H1 (cell line): ENCODE measurements around the gene PEX26. TPM values are rescaled to one million over a fixed set of nuclear protein-coding genes. Genes with fewer than 3 reads are reported as not detected.

Source experiments
- CTCF ChIA-PET: fragments of 300-600 bp; sonication (Branson Sonifier 250); formaldehyde crosslinking; loops from one replicate; lab custom pipeline; 2021; ENCODE audit not compliant: partially characterized antibody; lab: Charles Lee
- POLR2A ChIA-PET: fragments of 300-600 bp; sonication (Branson Sonifier 250); formaldehyde crosslinking; loops from one replicate; lab custom pipeline; 2021; ENCODE audit warnings: inconsistent platforms; ENCODE audit not compliant: partially characterized antibody; lab: Charles Lee
- DNase-seq, 2 experiments: peaks; one replicate each; pipeline versions ENCODE4 v3.0.0 to v3.0.0-alpha.2; 2010 to 2022; ENCODE audit warnings: low spot score in 2 of 2, low read depth in 1 of 2, mixed read lengths in 1 of 2
- FAIRE-seq: peaks from 2 replicates; lab custom pipeline; 2011; peaks lifted over from hg19 to GRCh38; lab: Jason Lieb, UNC
- H2AFZ ChIP-seq: 2 replicates; pipeline ENCODE4 v1.8.1; 2012; ENCODE audit warnings: low read length, inconsistent platforms
- H2AK5ac ChIP-seq: 2 replicates; pipeline ENCODE4 v1.6.1; 2013; ENCODE audit warnings: low read depth, low read length
- H2BK120ac ChIP-seq: replicated peaks from 2 replicates; pipeline ENCODE3; 2013; ENCODE audit warnings: low read depth, low read length, inconsistent platforms
- H2BK12ac ChIP-seq: 2 replicates; pipeline ENCODE4 v1.6.1; 2013; ENCODE audit warnings: low read depth, low read length
- H2BK15ac ChIP-seq: 2 replicates; pipeline ENCODE4 v1.6.1; 2013; ENCODE audit warnings: low read length
- H2BK20ac ChIP-seq: 2 replicates; pipeline ENCODE4 v1.6.1; 2013; ENCODE audit warnings: low read length
- H2BK5ac ChIP-seq: 2 replicates; pipeline ENCODE4 v1.6.1; 2013; ENCODE audit warnings: low read depth, low read length
- H3K14ac ChIP-seq: 2 replicates; pipeline ENCODE4 v1.6.1; 2013; ENCODE audit warnings: inconsistent platforms; ENCODE audit not compliant: insufficient read length
- H3K18ac ChIP-seq: 2 replicates; pipeline ENCODE4 v1.6.1; 2013; ENCODE audit warnings: low read length; ENCODE audit errors: extremely low read depth
- H3K23ac ChIP-seq: 2 replicates; pipeline ENCODE4 v1.6.1; 2013; ENCODE audit warnings: inconsistent platforms; ENCODE audit not compliant: insufficient read length
- H3K23me2 ChIP-seq: 2 replicates; pipeline ENCODE4 v1.6.1; 2013; ENCODE audit warnings: low read depth, low read length
- H3K27ac ChIP-seq: 2 replicates; pipeline ENCODE4 v1.6.1; 2011; ENCODE audit warnings: low read depth, low read length, inconsistent platforms
- H3K27me3 ChIP-seq, 4 experiments: replicated peaks in 1 of 4; 1 replicate in 1 of 4; 2 replicates in 3 of 4; pipeline versions ENCODE4 v1.6.1 to v1.8.1; 2011 to 2013; ENCODE audit warnings: low read length in 3 of 4, mild to moderate bottlenecking in 3 of 4, inconsistent platforms in 2 of 4, mixed read lengths in 2 of 4, moderate library complexity in 1 of 4; ENCODE audit not compliant: control insufficient read depth in 3 of 4, insufficient read depth in 3 of 4; ENCODE audit errors: extremely low read depth in 1 of 4
- H3K36me3 ChIP-seq, 4 experiments: 2 replicates each; pipeline versions ENCODE4 v1.6.1 to v1.8.1; 2011 to 2013; ENCODE audit warnings: mild to moderate bottlenecking in 4 of 4, low read length in 3 of 4, moderate library complexity in 2 of 4, control low read depth in 1 of 4, inconsistent platforms in 1 of 4; ENCODE audit not compliant: insufficient read depth in 4 of 4, control insufficient read depth in 2 of 4
- H3K4ac ChIP-seq: replicated peaks from 2 replicates; pipeline ENCODE3; 2013; ENCODE audit warnings: low read length, low read depth, mixed read lengths, inconsistent platforms; ENCODE audit not compliant: insufficient read length
- H3K4me1 ChIP-seq, 4 experiments: replicated peaks in 1 of 4; 1 replicate in 1 of 4; 2 replicates in 3 of 4; pipeline versions ENCODE4 v1.6.1 to v1.8.1; 2011 to 2013; ENCODE audit warnings: low read length in 3 of 4, inconsistent platforms in 2 of 4, mixed read lengths in 1 of 4; ENCODE audit not compliant: insufficient read depth in 4 of 4, control insufficient read depth in 3 of 4
- H3K4me2 ChIP-seq, 2 experiments: 2 replicates each; pipeline versions ENCODE4 v1.6.1 to v1.8.1; 2011 to 2013; ENCODE audit warnings: low read depth in 2 of 2, low read length in 2 of 2, control low read depth in 1 of 2, inconsistent platforms in 1 of 2, mild to moderate bottlenecking in 1 of 2; ENCODE audit not compliant: insufficient read depth in 1 of 2
- H3K4me3 ChIP-seq, 4 experiments: fragments of 200-600, 300-600 bp in 1 of 4; sonication (generic), shearing (Covaris generic), sonication (Bioruptor Twin) in 1 of 4; 2 replicates each; pipeline versions ENCODE4 v1.5.1 to v1.8.1; 2011 to 2016; ENCODE audit warnings: low read length in 4 of 4, low read depth in 3 of 4, control low read depth in 2 of 4, inconsistent platforms in 2 of 4, mild to moderate bottlenecking in 2 of 4, mixed read lengths in 1 of 4, moderate library complexity in 1 of 4; ENCODE audit not compliant: insufficient read depth in 2 of 4; ENCODE audit errors: extremely low read depth in 1 of 4
- H3K56ac ChIP-seq: replicated peaks from 2 replicates; pipeline ENCODE3; 2013; ENCODE audit warnings: low read depth, mild to moderate bottlenecking, mixed read lengths, low read length, inconsistent platforms; ENCODE audit not compliant: insufficient read length
- H3K79me1 ChIP-seq: 2 replicates; pipeline ENCODE4 v1.6.1; 2013; ENCODE audit warnings: low read depth, low read length, control low read depth
- H3K79me2 ChIP-seq, 2 experiments: 2 replicates each; pipeline versions ENCODE4 v1.6.1 to v1.8.1; 2012 to 2013; ENCODE audit warnings: low read length in 2 of 2, mild to moderate bottlenecking in 2 of 2, inconsistent platforms in 1 of 2; ENCODE audit not compliant: insufficient read depth in 2 of 2, control insufficient read depth in 1 of 2
- H3K9ac ChIP-seq, 4 experiments: replicated peaks in 1 of 4; 1 replicate in 1 of 4; 2 replicates in 3 of 4; pipeline versions ENCODE4 v1.6.1 to v1.8.1; 2011 to 2013; ENCODE audit warnings: low read depth in 3 of 4, low read length in 3 of 4, control low read depth in 2 of 4, mild to moderate bottlenecking in 2 of 4, moderate library complexity in 2 of 4, inconsistent platforms in 1 of 4; ENCODE audit errors: extremely low read depth in 1 of 4
- H3K9me3 ChIP-seq, 2 experiments: 2 replicates each; pipeline versions ENCODE4 v1.6.1 to v1.8.1; 2012 to 2013; ENCODE audit warnings: mild to moderate bottlenecking in 2 of 2, moderate library complexity in 2 of 2, control low read depth in 1 of 2, inconsistent platforms in 1 of 2, low read depth in 1 of 2, low read length in 1 of 2, mixed read lengths in 1 of 2; ENCODE audit not compliant: insufficient read depth in 2 of 2
- H4K20me1 ChIP-seq, 2 experiments: replicated peaks in 1 of 2; 2 replicates each; pipeline versions ENCODE3 to v1.8.1; 2011 to 2013; ENCODE audit warnings: inconsistent platforms in 2 of 2, low read length in 2 of 2, mild to moderate bottlenecking in 1 of 2; ENCODE audit not compliant: insufficient read depth in 2 of 2, control insufficient read depth in 1 of 2
- H4K5ac ChIP-seq: 2 replicates; pipeline ENCODE4 v1.6.1; 2013; ENCODE audit warnings: low read length, low read depth, mixed read lengths, inconsistent platforms; ENCODE audit not compliant: insufficient read length
- H4K8ac ChIP-seq: 2 replicates; pipeline ENCODE4 v1.8.0; 2013; ENCODE audit warnings: mild to moderate bottlenecking, moderate library complexity, low read length, inconsistent platforms; ENCODE audit not compliant: insufficient read depth; ENCODE audit errors: extremely low read depth
- H4K91ac ChIP-seq: replicated peaks from 2 replicates; pipeline ENCODE3; 2013; ENCODE audit warnings: low read length, mixed read lengths, inconsistent platforms; ENCODE audit not compliant: insufficient read length
- MAFK ChIP-seq: IDR thresholded peaks from 2 replicates; pipeline ENCODE4 v1.6.1; 2012; ENCODE audit warnings: low read depth, mild to moderate bottlenecking, improper control_type of control experiment, low read length
- SP2 ChIP-seq: IDR thresholded peaks from 2 replicates; pipeline ENCODE4 v1.6.1; 2012; ENCODE audit warnings: mild to moderate bottlenecking, low read length, inconsistent platforms
- WGBS, 2 experiments: shearing (Covaris generic) in 1 of 2; methylation state at CpG; one replicate each; pipeline versions ENCODE4 v1.1.6 to v1.1.7; 2013 to 2015; ENCODE audit warnings: low lambda C conversion rate in 2 of 2, mixed read lengths in 2 of 2, inconsistent platforms in 1 of 2, low coverage in 1 of 2, missing lambda C conversion rate in 1 of 2; ENCODE audit not compliant: insufficient replicate concordance in 2 of 2, insufficient coverage in 1 of 2, insufficient read length in 1 of 2; ENCODE audit errors: extremely low coverage in 1 of 2, missing lambda C conversion rate in 1 of 2; 5-methylcytosine and 5-hydroxymethylcytosine counted together
- polyA plus RNA-seq, 7 experiments: library from polyadenylated mRNA; depleted of rRNA in 3 of 7; stranded (reverse) in 5 of 7; unstranded in 2 of 7; fragments of >200 nt in 5 of 7; fragments of 200-250 nt in 2 of 7; gene quantifications; 1 replicate in 5 of 7; 2 replicates in 1 of 7; 4 replicates in 1 of 7; pipeline versions ENCODE4 v1.2.1 to v1.2.3, GENCODE V29; 2011 to 2013; ENCODE audit warnings: missing spikeins in 2 of 7, mixed read lengths in 2 of 7
- total RNA-seq: library from RNA; stranded (reverse); fragmentation: NEBNext Ultra II Directional; extraction: Animal tissue kit (Norgen Biotek cat#: 25700); gene quantifications from 2 replicates; pipeline ENCODE4 v1.2.1, GENCODE V29; 2021

The PEX26 gene
- total and polyA plus RNA-seq, 2 of the 8 experiments (the other 6 are each of a cell fraction or from before 2014, with no cell fraction given) = 33.1 to 49.0 TPM

DNA sequence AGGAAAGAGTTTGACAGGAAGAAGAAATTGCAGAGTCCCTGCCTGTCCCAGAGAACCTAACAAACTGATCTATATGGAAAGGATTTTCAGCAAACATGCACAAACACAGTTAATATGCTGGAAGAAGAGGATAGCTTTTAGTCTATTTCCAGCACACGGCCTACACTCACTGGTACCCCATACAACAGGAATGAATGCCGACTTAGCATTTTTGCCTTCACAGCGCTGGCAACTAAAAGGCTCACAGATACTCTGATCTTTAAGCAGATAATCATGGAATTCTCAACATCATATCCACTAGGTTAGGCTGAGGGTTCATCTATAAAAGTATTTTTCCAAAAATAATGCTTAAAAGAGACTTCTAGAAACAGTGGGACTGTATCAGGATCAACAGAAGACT lies 23.0 kb downstream of the PEX26 start:
- H3K23me2 ChIP-seq = no peaks in the 10 kb centered on the region
- H3K9ac ChIP-seq = no peak overlapping the region
- TF ChIP-seq MAFK (peak; percentile 60; the same call in 1 of the 2 replicates), SP2 (no peak)
- TF ChIP-seq, all 59 proteins: peak for 1
- Histone ChIP-seq H4K5ac (no peak overlapping the region), H4K20me1 (no peaks in the 10 kb centered on the region), H3K4me2 (no peak overlapping the region), H4K8ac (no peak overlapping the region), H2AFZ (no peak overlapping the region), H4K91ac (no peak overlapping the region), H3K27me3 (peaks cover 0 to under 1% (median 0%) of the 10 kb centered on the region in 4 experiments; a peak in 1 of 7 replicates), H3K14ac (no peak overlapping the region), H3K9me3 (peaks cover under 1 to 2% of the 10 kb centered on the region in 2 experiments; a peak in 3 of 4 replicates), H2AK5ac (no peak overlapping the region), H3K4me1 (no peaks in the 10 kb centered on the region), H3K79me2 (no peaks in the 10 kb centered on the region), H2BK12ac (no peak overlapping the region), H2BK20ac (no peak overlapping the region), H2BK15ac (no peak overlapping the region), H3K18ac (no peak overlapping the region), H3K79me1 (no peaks in the 10 kb centered on the region), H3K23ac (no peak overlapping the region), H3K27ac (no peak overlapping the region), H3K36me3 (no peaks in the 10 kb centered on the region), H2BK5ac (no peak overlapping the region), H3K4ac (no peak overlapping the region), H3K56ac (no peak overlapping the region), H3K4me3 (no peak overlapping the region), H2BK120ac (no peak overlapping the region)
- ChIA-PET CTCF (interaction anchor here (1.2 kb wide), 1 partner anchor 25 kb away, joined by 3 read pairs; no protein-coding TSS in a partner anchor), POLR2A (interaction anchor here (0.6 to 1.5 kb wide), 4 partner anchors 22 to 357 kb away, joined by 3 to 5 read pairs (median 3); partner anchors contain the start of gene USP18)
- DNase-seq (no peak), FAIRE-seq (no peak)
- 97% methylated on average over 3 of the region's 3 CpGs; no CpG with 5 or more reads in 1 of the 2 experiments for WGBS, 2 experiments
